Activated T-helper 2 cell treated with anti-CD3 and anti-CD28 coated beads, Interferon-gamma antibody, Interleukin-2, Interleukin-4, amounts not matched to agents 10 μg/mL and 5 μg/mL and 100 μg/mL, durations not matched to agents 14 hours and 24 hours and 36 hours (primary cell): ENCODE measurements around the gene TMIGD3. TPM values are rescaled to one million over a fixed set of nuclear protein-coding genes. Genes with fewer than 3 reads are reported as not detected.

ENCODE experiments used
- DNase-seq: peaks from one replicate; pipeline ENCODE4 v3.0.0; 2021; ENCODE audit warnings: low spot score
- H3K27ac Mint-ChIP-seq: one replicate; pipeline ENCODE4 v1.8.0; 2021; ENCODE audit warnings: mixed read lengths
- H3K27me3 Mint-ChIP-seq: one replicate; pipeline ENCODE4 v1.8.0; 2021; ENCODE audit warnings: low read depth, mixed read lengths
- H3K36me3 Mint-ChIP-seq: one replicate; pipeline ENCODE4 v1.8.0; 2021; ENCODE audit warnings: low read depth, mixed read lengths
- H3K4me1 Mint-ChIP-seq: one replicate; pipeline ENCODE4 v1.8.0; 2021; ENCODE audit warnings: low read depth, mixed read lengths
- H3K4me3 Mint-ChIP-seq: one replicate; pipeline ENCODE4 v1.8.0; 2021; ENCODE audit warnings: low read depth, mild to moderate bottlenecking, moderate library complexity, mixed read lengths
- H3K9me3 Mint-ChIP-seq: one replicate; pipeline ENCODE4 v1.8.0; 2021; ENCODE audit warnings: mixed read lengths
- intact Hi-C: fragments of 100-400 bp; cut with micrococcal nuclease; formaldehyde crosslinking; loops from one replicate; pipeline ENCODE4 v1.15.1; 2023
- total RNA-seq: library from RNA; stranded (reverse); gene quantifications from 2 replicates; pipeline ENCODE4 v1.2.3, GENCODE V29; 2022

The TMIGD3 gene
- total RNA-seq, 1 donor from 2014 or later: 0.30 TPM

GRCh38 chr1:111499026-111499785 is 4.2 kb downstream of the TMIGD3 start:
- DNase-seq: no peak
- Mint-ChIP-seq H3K4me3 (no peak overlapping the region), H3K9me3 (peaks cover 33% of the 10 kb centered on the region), H3K36me3 (peaks cover 13% of the 10 kb centered on the region), H3K4me1 (peaks cover 48% of the 10 kb centered on the region), H3K27me3 (no peaks in the 10 kb centered on the region), H3K27ac (no peak overlapping the region)
- intact Hi-C loops: no loop called here

GRCh38 chr1:111497592-111497991 is 5.8 kb downstream of the TMIGD3 start:
- intact Hi-C loops: loop anchor here (2.0 kb wide), 1 partner anchor 21 kb away; no protein-coding TSS in a partner anchor
- H3K27ac Mint-ChIP-seq: no peak overlapping the region

GRCh38 chr1:111496398-111496797 is 7.0 kb downstream of the TMIGD3 start:
- Mint-ChIP-seq H3K36me3 (peaks cover 13% of the 10 kb centered on the region), H3K4me1 (peaks cover 26% of the 10 kb centered on the region), H3K9me3 (peaks cover 35% of the 10 kb centered on the region), H3K27ac (peak overlapping the region; percentile 15), H3K4me3 (no peak overlapping the region), H3K27me3 (no peaks in the 10 kb centered on the region)
- intact Hi-C loops: loop anchor here (2.0 kb wide), 1 partner anchor 20 kb away; no protein-coding TSS in a partner anchor
- DNase-seq: no peak

More at GRCh38 chr1:111497592-111497991, 5.8 kb downstream of the TMIGD3 start:
- Mint-ChIP-seq H3K27me3 (no peaks in the 10 kb centered on the region), H3K36me3 (peaks cover 13% of the 10 kb centered on the region), H3K4me1 (peaks cover 32% of the 10 kb centered on the region), H3K9me3 (peaks cover 35% of the 10 kb centered on the region), H3K4me3 (no peak overlapping the region)
- no peak for DNase-seq

GRCh38 chr1:111491070-111491469 is 12.4 kb downstream of the TMIGD3 start:
- H3K36me3 Mint-ChIP-seq: peaks cover 3% of the 10 kb centered on the region
- no peak overlapping the region for H3K4me3 Mint-ChIP-seq
- H3K27me3 Mint-ChIP-seq: no peaks in the 10 kb centered on the region
- H3K4me1 Mint-ChIP-seq: no peaks in the 10 kb centered on the region
- peaks cover 18% of the 10 kb centered on the region for H3K9me3 Mint-ChIP-seq
- intact Hi-C loops: no loop called here
- no peak for DNase-seq
- no peak overlapping the region for H3K27ac Mint-ChIP-seq

- Mint-ChIP-seq H3K27me3 (no peaks in the 10 kb centered on the region), H3K9me3 (peaks cover 12% of the 10 kb centered on the region), H3K36me3 (no peaks in the 10 kb centered on the region), H3K27ac (no peak overlapping the region), H3K4me3 (no peak overlapping the region), H3K4me1 (no peaks in the 10 kb centered on the region)
- no peak for DNase-seq
- intact Hi-C loops: no loop called here
These were observed 13.2 kb downstream of the TMIGD3 start for GRCh38 chr1:111490220-111490619.

- no peak overlapping the region for H3K4me3 Mint-ChIP-seq
- H3K27ac Mint-ChIP-seq: no peak overlapping the region
- H3K36me3 Mint-ChIP-seq: no peaks in the 10 kb centered on the region
- intact Hi-C loops: no loop called here
- H3K27me3 Mint-ChIP-seq: no peaks in the 10 kb centered on the region
- H3K9me3 Mint-ChIP-seq: peaks cover 6% of the 10 kb centered on the region
- DNase-seq: no peak
- no peaks in the 10 kb centered on the region for H3K4me1 Mint-ChIP-seq
These were observed 13.8 kb downstream of the TMIGD3 start for GRCh38 chr1:111489604-111490003.

GRCh38 chr1:111488669-111489068 is 14.8 kb downstream of the TMIGD3 start:
- H3K27ac Mint-ChIP-seq: no peak overlapping the region
- H3K4me3 Mint-ChIP-seq: no peak overlapping the region
- H3K9me3 Mint-ChIP-seq: no peaks in the 10 kb centered on the region
- H3K4me1 Mint-ChIP-seq: peaks cover under 1% of the 10 kb centered on the region
- intact Hi-C loops: no loop called here
- H3K36me3 Mint-ChIP-seq: no peaks in the 10 kb centered on the region
- no peak for DNase-seq
- H3K27me3 Mint-ChIP-seq: no peaks in the 10 kb centered on the region

GRCh38 chr1:111487133-111487532 is 16.3 kb downstream of the TMIGD3 start:
- intact Hi-C loops: no loop called here
- Mint-ChIP-seq H3K27ac (no peak overlapping the region), H3K36me3 (no peaks in the 10 kb centered on the region), H3K4me1 (peaks cover 5% of the 10 kb centered on the region), H3K4me3 (no peak overlapping the region), H3K9me3 (no peaks in the 10 kb centered on the region), H3K27me3 (no peaks in the 10 kb centered on the region)
- DNase-seq: no peak

- Mint-ChIP-seq H3K27me3 (no peaks in the 10 kb centered on the region), H3K27ac (no peak overlapping the region), H3K4me3 (no peak overlapping the region), H3K36me3 (no peaks in the 10 kb centered on the region), H3K4me1 (peaks cover 8% of the 10 kb centered on the region), H3K9me3 (no peaks in the 10 kb centered on the region)
- DNase-seq: no peak
- intact Hi-C loops: no loop called here
These were observed 17.0 kb downstream of the TMIGD3 start for GRCh38 chr1:111486431-111486830.

- peaks cover 9% of the 10 kb centered on the region for H3K4me1 Mint-ChIP-seq
- peaks cover 8% of the 10 kb centered on the region for H3K27me3 Mint-ChIP-seq
- intact Hi-C loops: no loop called here
- no peak overlapping the region for H3K27ac Mint-ChIP-seq
- no peak for DNase-seq
- H3K36me3 Mint-ChIP-seq: no peaks in the 10 kb centered on the region
- H3K9me3 Mint-ChIP-seq: no peaks in the 10 kb centered on the region
- H3K4me3 Mint-ChIP-seq: no peak overlapping the region
These were observed 18.9 kb downstream of the TMIGD3 start for GRCh38 chr1:111484391-111485026.

- intact Hi-C loops: no loop called here
- no peaks in the 10 kb centered on the region for H3K9me3 Mint-ChIP-seq
- no peak overlapping the region for H3K4me3 Mint-ChIP-seq
- H3K36me3 Mint-ChIP-seq: no peaks in the 10 kb centered on the region
- H3K27me3 Mint-ChIP-seq: peaks cover 8% of the 10 kb centered on the region
- DNase-seq: no peak
- peaks cover 9% of the 10 kb centered on the region for H3K4me1 Mint-ChIP-seq
- H3K27ac Mint-ChIP-seq: no peak overlapping the region
These were observed 19.6 kb downstream of the TMIGD3 start for GRCh38 chr1:111483876-111484275.

- Mint-ChIP-seq H3K9me3 (no peaks in the 10 kb centered on the region), H3K4me3 (no peak overlapping the region), H3K27ac (no peak overlapping the region), H3K27me3 (peaks cover 8% of the 10 kb centered on the region), H3K4me1 (peaks cover 12% of the 10 kb centered on the region), H3K36me3 (peaks cover 4% of the 10 kb centered on the region)
- intact Hi-C loops: no loop called here
- no peak for DNase-seq
These were observed 20.3 kb downstream of the TMIGD3 start for GRCh38 chr1:111483166-111483565.
